ENCODE results near the gene NR5A1. TPM values are rescaled to one million over a fixed set of nuclear protein-coding genes. Genes with fewer than 3 reads are reported as not detected.

NR5A1 gene
- total and polyA plus RNA-seq, 2 experiments from 2014 or later = not detected

DNA sequence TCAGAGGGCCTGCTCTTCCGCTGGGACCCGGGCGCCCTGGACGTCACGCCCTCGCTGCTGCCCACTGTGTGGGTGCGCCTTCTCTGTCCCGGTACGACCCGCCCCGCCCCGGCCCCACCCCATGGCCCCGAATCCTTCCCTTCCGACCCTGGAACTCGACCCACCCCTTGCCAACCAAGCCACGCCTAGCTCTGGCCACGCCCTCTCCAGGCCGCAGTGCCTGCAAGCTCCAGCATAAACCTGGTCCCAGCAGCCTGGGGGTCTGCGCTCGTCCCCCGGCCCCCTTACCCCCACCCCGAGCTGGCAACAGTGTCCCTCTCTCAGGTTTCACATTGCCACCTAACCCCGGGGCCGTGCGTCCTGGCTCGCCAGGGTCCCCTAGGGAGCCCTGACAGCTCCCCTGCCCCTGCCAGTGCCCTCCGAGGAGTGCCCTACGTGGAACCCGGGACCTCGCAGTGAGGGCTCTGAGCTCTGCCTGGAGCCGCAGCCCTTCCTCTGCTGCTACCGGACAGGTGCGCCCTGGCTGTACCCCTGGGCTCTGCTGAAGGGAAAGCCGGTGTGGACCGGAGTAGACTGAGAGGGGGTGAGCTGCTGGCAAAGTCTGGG, 53.5 kb downstream of the NR5A1 start:
- Histone ChIP-seq H3K9me2 (ENCODE audit: insufficient read depth) (no peaks in the 10 kb centered on the region), H4K20me1 (ENCODE audit: insufficient read depth) (no peaks in the 10 kb centered on the region), H3K4me2 (ENCODE audit: unreplicated experiment) (no peak overlapping the region), H3K4me3 (no peak overlapping the region), H3K9ac (no peak overlapping the region), H3K27ac (no peak overlapping the region), H3K4me1 (ENCODE audit: insufficient read depth) (0 out of 2 replicates have a peak, but pooled peaks cover 7% of the 10 kb centered on the region), H3F3A (ENCODE audit: insufficient read depth) (no peaks in the 10 kb centered on the region), H3K9me3 (ENCODE audit: low read depth) (no peaks in the 10 kb centered on the region), H2AFZ (no peak overlapping the region), H3K79me2 (ENCODE audit: insufficient read depth) (no peaks in the 10 kb centered on the region), H3K27me3 (replicated peaks; ENCODE audit: insufficient read depth) (peaks cover 18% of the 10 kb centered on the region), H3K36me3 (ENCODE audit: low read depth) (no peaks in the 10 kb centered on the region)
- DNase-seq = no peak
- TF ChIP-seq EZH2 (IDR thresholded peaks at IDR 0.05; ENCODE audit: insufficient read depth, poor library complexity, severe bottlenecking) (no peak), EZH2phosphoT487 (IDR thresholded peaks at IDR 0.05; ENCODE audit: insufficient read depth, low read depth) (no peak)
- in situ Hi-C loops (cut with MboI) = no loop called here
- 48 to 49% methylated on average over 23 of the region's 35 CpGs for WGBS, 2 experiments (ENCODE audit: low coverage in 1 of 2, low lambda C conversion rate in 2 of 2, missing lambda C conversion rate in 2 of 2)

- Histone ChIP-seq H3K9ac (no peak overlapping the region), H3K4me2 (ENCODE audit: unreplicated experiment) (no peak overlapping the region), H3K9me3 (ENCODE audit: low read depth) (no peaks in the 10 kb centered on the region), H3K79me2 (ENCODE audit: insufficient read depth) (no peaks in the 10 kb centered on the region), H3F3A (ENCODE audit: insufficient read depth) (no peaks in the 10 kb centered on the region), H4K20me1 (ENCODE audit: insufficient read depth) (no peaks in the 10 kb centered on the region), H3K27me3 (replicated peaks; ENCODE audit: insufficient read depth) (peaks cover 18% of the 10 kb centered on the region), H3K4me1 (ENCODE audit: insufficient read depth) (0 out of 2 replicates have a peak, but pooled peaks cover 7% of the 10 kb centered on the region), H3K4me3 (no peak overlapping the region), H3K27ac (no peak overlapping the region), H3K9me2 (ENCODE audit: insufficient read depth) (no peaks in the 10 kb centered on the region), H2AFZ (no peak overlapping the region), H3K36me3 (ENCODE audit: low read depth) (no peaks in the 10 kb centered on the region)
- TF ChIP-seq EZH2phosphoT487 (IDR thresholded peaks at IDR 0.05; ENCODE audit: insufficient read depth, low read depth) (no peak), EZH2 (IDR thresholded peaks at IDR 0.05; ENCODE audit: insufficient read depth, poor library complexity, severe bottlenecking) (no peak)
- no peak for DNase-seq
- 36 to 38% methylated on average over 57 to 76 of the region's 85 CpGs for whole genome bisulfite sequencing, 2 experiments (ENCODE audit: low coverage in 1 of 2, low lambda C conversion rate in 2 of 2, missing lambda C conversion rate in 2 of 2)
- in situ Hi-C loops (cut with MboI) = no loop called here
Observed at GRCh38 chr9:124452841-124453585, 54.2 kb downstream of the NR5A1 start.

DNA sequence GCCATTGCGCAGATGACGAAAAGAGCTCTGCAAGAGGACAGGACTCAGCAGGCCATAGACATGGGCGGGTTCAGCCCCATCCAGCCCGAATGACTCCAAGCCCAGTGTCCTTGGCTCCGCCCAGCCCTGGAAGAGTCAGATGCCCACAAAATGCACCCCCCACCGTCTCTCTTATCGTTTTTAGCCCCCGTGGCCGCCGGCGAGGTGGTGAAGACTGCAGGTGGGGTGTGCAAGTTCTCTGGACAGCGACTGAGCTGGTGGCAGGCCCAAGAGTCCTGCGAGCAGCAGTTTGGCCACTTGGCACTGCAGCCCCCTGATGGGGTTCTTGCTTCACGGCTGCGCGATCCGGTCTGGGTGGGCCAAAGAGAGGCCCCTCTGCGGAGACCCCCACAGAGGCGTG, 54.9 kb downstream of the NR5A1 start:
- Histone ChIP-seq H3K9me2 (ENCODE audit: insufficient read depth) (no peaks in the 10 kb centered on the region), H3K27me3 (replicated peaks; ENCODE audit: insufficient read depth) (peaks cover 18% of the 10 kb centered on the region), H2AFZ (no peak overlapping the region), H3K4me2 (ENCODE audit: unreplicated experiment) (no peak overlapping the region), H4K20me1 (ENCODE audit: insufficient read depth) (no peaks in the 10 kb centered on the region), H3K36me3 (ENCODE audit: low read depth) (no peaks in the 10 kb centered on the region), H3K4me3 (no peak overlapping the region), H3K9me3 (ENCODE audit: low read depth) (no peaks in the 10 kb centered on the region), H3K9ac (no peak overlapping the region), H3K27ac (no peak overlapping the region), H3K79me2 (ENCODE audit: insufficient read depth) (no peaks in the 10 kb centered on the region), H3K4me1 (ENCODE audit: insufficient read depth) (0 out of 2 replicates have a peak, but pooled peaks cover 7% of the 10 kb centered on the region), H3F3A (ENCODE audit: insufficient read depth) (no peaks in the 10 kb centered on the region)
- TF ChIP-seq EZH2phosphoT487 (IDR thresholded peaks at IDR 0.05; ENCODE audit: insufficient read depth, low read depth) (no peak), EZH2 (IDR thresholded peaks at IDR 0.05; ENCODE audit: insufficient read depth, poor library complexity, severe bottlenecking) (no peak)
- DNase-seq = no peak
- in situ Hi-C loops (cut with MboI) = no loop called here
- WGBS, 2 experiments (ENCODE audit: low coverage in 1 of 2, low lambda C conversion rate in 2 of 2, missing lambda C conversion rate in 2 of 2) = 75 to 77% methylated on average over 19 of the region's 19 CpGs

GRCh38 chr9:124450931-124451661, 56.1 kb downstream of the NR5A1 start:
- in situ Hi-C loops (cut with MboI) = no loop called here
- no peak overlapping the region for H2AFZ ChIP-seq

More at GRCh38 chr9:124450931-124451661, 56.1 kb downstream of the NR5A1 start:
- Histone ChIP-seq H3K9me2 (ENCODE audit: insufficient read depth) (no peaks in the 10 kb centered on the region), H3K4me1 (ENCODE audit: insufficient read depth) (0 out of 2 replicates have a peak, but pooled peaks cover 7% of the 10 kb centered on the region), H3K4me3 (no peak overlapping the region), H3K9me3 (ENCODE audit: low read depth) (no peaks in the 10 kb centered on the region), H3K36me3 (ENCODE audit: low read depth) (no peaks in the 10 kb centered on the region), H3F3A (ENCODE audit: insufficient read depth) (no peaks in the 10 kb centered on the region), H3K27ac (no peak overlapping the region), H3K4me2 (ENCODE audit: unreplicated experiment) (peak overlapping the region; percentile 54), H3K79me2 (ENCODE audit: insufficient read depth) (no peaks in the 10 kb centered on the region), H3K9ac (no peak overlapping the region), H3K27me3 (replicated peaks; ENCODE audit: insufficient read depth) (peaks cover 18% of the 10 kb centered on the region), H4K20me1 (ENCODE audit: insufficient read depth) (no peaks in the 10 kb centered on the region)
- TF ChIP-seq EZH2 (IDR thresholded peaks at IDR 0.05; ENCODE audit: insufficient read depth, poor library complexity, severe bottlenecking) (no peak), EZH2phosphoT487 (IDR thresholded peaks at IDR 0.05; ENCODE audit: insufficient read depth, low read depth) (no peak)
- DNase-seq = no peak
- 38 to 39% methylated on average over 19 of the region's 19 CpGs for WGBS, 2 experiments (ENCODE audit: low coverage in 1 of 2, low lambda C conversion rate in 2 of 2, missing lambda C conversion rate in 2 of 2)

Measured in GM23248 (cell line).